ENCODE measurements around the gene NMU.

The NMU gene

GRCh38 chr4:55574252-55574651 is 61.8 kb downstream of the NMU start:
- no peaks in the 10 kb centered on the region for H3F3A ChIP-seq (ENCODE audit: control insufficient read depth, insufficient read depth)
- H3K9me3 ChIP-seq (ENCODE audit: control insufficient read depth, insufficient read depth, low read length): no peaks in the 10 kb centered on the region
- no peak for TF ChIP-seq EZH2phosphoT487 (IDR thresholded peaks at IDR 0.05; ENCODE audit: borderline replicate concordance, low read length)
- TF ChIP-seq CTCF (IDR thresholded peaks at IDR 0.05; ENCODE audit: low read depth, low read length, poor library complexity, severe bottlenecking): no peak
- no peaks in the 10 kb centered on the region for H3K79me2 ChIP-seq (ENCODE audit: control insufficient read depth, low read length)
- no peak overlapping the region for H3K4me3 ChIP-seq (ENCODE audit: low read length)
- no peaks in the 10 kb centered on the region for H3K27me3 ChIP-seq (ENCODE audit: control insufficient read depth, low read length)
- H3K9me2 ChIP-seq (replicated peaks; ENCODE audit: control insufficient read depth, low read length): no peaks in the 10 kb centered on the region
- no peak overlapping the region for H3K4me2 ChIP-seq (ENCODE audit: low read length)
- H3K4me1 ChIP-seq (ENCODE audit: control insufficient read depth, low read length): peaks cover 6% of the 10 kb centered on the region
- no peaks in the 10 kb centered on the region for H3K36me3 ChIP-seq (ENCODE audit: control insufficient read depth, low read length)
- H4K20me1 ChIP-seq (ENCODE audit: control insufficient read depth, insufficient read depth, low read depth, low read length): no peaks in the 10 kb centered on the region
- no peak overlapping the region for H3K27ac ChIP-seq (ENCODE audit: low read depth, low read length)

- no peaks in the 10 kb centered on the region for H4K20me1 ChIP-seq (ENCODE audit: control insufficient read depth, insufficient read depth, low read depth, low read length)
- H3K4me2 ChIP-seq (ENCODE audit: low read length): no peak overlapping the region
- H3K4me3 ChIP-seq (ENCODE audit: low read length): no peak overlapping the region
- no peaks in the 10 kb centered on the region for H3K36me3 ChIP-seq (ENCODE audit: control insufficient read depth, low read length)
- TF ChIP-seq CTCF (IDR thresholded peaks at IDR 0.05; ENCODE audit: low read depth, low read length, poor library complexity, severe bottlenecking) (no peak), EZH2phosphoT487 (IDR thresholded peaks at IDR 0.05; ENCODE audit: borderline replicate concordance, low read length) (no peak)
- no peaks in the 10 kb centered on the region for H3K9me2 ChIP-seq (replicated peaks; ENCODE audit: control insufficient read depth, low read length)
- H3K79me2 ChIP-seq (ENCODE audit: control insufficient read depth, low read length): no peaks in the 10 kb centered on the region
- peaks cover 16% of the 10 kb centered on the region for H3K4me1 ChIP-seq (ENCODE audit: control insufficient read depth, low read length)
- H3K27ac ChIP-seq (ENCODE audit: low read depth, low read length): no peak overlapping the region
- no peaks in the 10 kb centered on the region for H3F3A ChIP-seq (ENCODE audit: control insufficient read depth, insufficient read depth)
- no peaks in the 10 kb centered on the region for H3K9me3 ChIP-seq (ENCODE audit: control insufficient read depth, insufficient read depth, low read length)
- no peaks in the 10 kb centered on the region for H3K27me3 ChIP-seq (ENCODE audit: control insufficient read depth, low read length)
Observed at GRCh38 chr4:55571806-55572205, 64.3 kb downstream of the NMU start.

GRCh38 chr4:55568905-55569504 is 67.1 kb downstream of the NMU start:
- peaks cover 16% of the 10 kb centered on the region for H3K4me1 ChIP-seq (ENCODE audit: control insufficient read depth, low read length)
- H3K36me3 ChIP-seq (ENCODE audit: control insufficient read depth, low read length): no peaks in the 10 kb centered on the region
- no peak overlapping the region for H3K4me3 ChIP-seq (ENCODE audit: low read length)
- TF ChIP-seq EZH2phosphoT487 (IDR thresholded peaks at IDR 0.05; ENCODE audit: borderline replicate concordance, low read length): no peak
- no peaks in the 10 kb centered on the region for H3K27me3 ChIP-seq (ENCODE audit: control insufficient read depth, low read length)
- H3K4me2 ChIP-seq (ENCODE audit: low read length): 0 out of 2 replicates have a peak overlapping the region, but pooled peaks have one; percentile 3
- H3F3A ChIP-seq (ENCODE audit: control insufficient read depth, insufficient read depth): no peaks in the 10 kb centered on the region
- no peaks in the 10 kb centered on the region for H3K79me2 ChIP-seq (ENCODE audit: control insufficient read depth, low read length)
- no peaks in the 10 kb centered on the region for H4K20me1 ChIP-seq (ENCODE audit: control insufficient read depth, insufficient read depth, low read depth, low read length)
- no peaks in the 10 kb centered on the region for H3K9me2 ChIP-seq (replicated peaks; ENCODE audit: control insufficient read depth, low read length)
- no peak overlapping the region for H3K27ac ChIP-seq (ENCODE audit: low read depth, low read length)
- no peaks in the 10 kb centered on the region for H3K9me3 ChIP-seq (ENCODE audit: control insufficient read depth, insufficient read depth, low read length)

GRCh38 chr4:55561889-55562288 is 74.2 kb downstream of the NMU start:
- Histone ChIP-seq H3K9me3 (ENCODE audit: control insufficient read depth, insufficient read depth, low read length) (no peaks in the 10 kb centered on the region), H3K4me2 (ENCODE audit: low read length) (peak overlapping the region; percentile 64), H4K20me1 (ENCODE audit: control insufficient read depth, insufficient read depth, low read depth, low read length) (no peaks in the 10 kb centered on the region), H3K27ac (ENCODE audit: low read depth, low read length) (no peak overlapping the region), H3F3A (ENCODE audit: control insufficient read depth, insufficient read depth) (no peaks in the 10 kb centered on the region), H3K9me2 (replicated peaks; ENCODE audit: control insufficient read depth, low read length) (no peaks in the 10 kb centered on the region), H3K36me3 (ENCODE audit: control insufficient read depth, low read length) (no peaks in the 10 kb centered on the region), H3K4me1 (ENCODE audit: control insufficient read depth, low read length) (peaks cover 18% of the 10 kb centered on the region), H3K4me3 (ENCODE audit: low read length) (peak overlapping the region; percentile 45), H3K79me2 (ENCODE audit: control insufficient read depth, low read length) (no peaks in the 10 kb centered on the region), H3K27me3 (ENCODE audit: control insufficient read depth, low read length) (no peaks in the 10 kb centered on the region)
- no peak for TF ChIP-seq EZH2phosphoT487 (IDR thresholded peaks at IDR 0.05; ENCODE audit: borderline replicate concordance, low read length)
- TF ChIP-seq CTCF (IDR thresholded peaks at IDR 0.05; ENCODE audit: low read depth, low read length, poor library complexity, severe bottlenecking): no peak

Data from DOHH2 (cell line).